HepG2 (cell line): ENCODE measurements around the gene SEC11A. TPM values are rescaled to one million over a fixed set of nuclear protein-coding genes. Genes with fewer than 3 reads are reported as not detected.

Experiments
- CSRNP2 ChIP-seq: sonication (generic); formaldehyde crosslinking; conservative IDR thresholded peaks from 2 replicates; pipeline ENCODE4 v1.8.0; 2022; ENCODE audit warnings: low read depth, missing genetic modification reagents
- HOXA3 ChIP-seq: sonication (generic); formaldehyde crosslinking; IDR thresholded peaks from 2 replicates; pipeline ENCODE4 v1.5.0; 2020; ENCODE audit warnings: missing genetic modification reagents
- MXD3 ChIP-seq: IDR thresholded peaks from 2 replicates; pipeline ENCODE4 v1.6.1; 2016; ENCODE audit warnings: mild to moderate bottlenecking, missing biosample characterization, missing genetic modification reagents
- NFYC ChIP-seq: IDR thresholded peaks from 2 replicates; pipeline ENCODE4 v1.6.1; 2016; ENCODE audit warnings: missing genetic modification reagents, missing compliant biosample characterization
- PHF8 ChIP-seq: sonication (generic); formaldehyde crosslinking; IDR thresholded peaks from 2 replicates; pipeline ENCODE4 v1.5.0; 2020; ENCODE audit warnings: missing genetic modification reagents
- RXRB ChIP-seq: IDR thresholded peaks from 2 replicates; pipeline ENCODE4 v1.6.1; 2016; ENCODE audit warnings: borderline replicate concordance, missing genetic modification reagents, missing compliant biosample characterization
- SMAD1 ChIP-seq: sonication (generic); formaldehyde crosslinking; IDR thresholded peaks from 2 replicates; pipeline ENCODE4 v1.4.0; 2020; ENCODE audit warnings: missing genetic modification reagents, low read depth, mild to moderate bottlenecking, borderline replicate concordance
- TBX3 ChIP-seq: fragments of 450-650 bp; IDR thresholded peaks from 2 replicates; pipeline ENCODE4 v1.6.1; 2017; ENCODE audit warnings: antibody characterized with exemption, mild to moderate bottlenecking, inconsistent platforms, borderline replicate concordance
- XBP1 ChIP-seq: sonication (generic); formaldehyde crosslinking; IDR thresholded peaks from 2 replicates; pipeline ENCODE4 v1.5.0; 2020; ENCODE audit warnings: missing genetic modification reagents
- ZBTB2 ChIP-seq: sonication (generic); formaldehyde crosslinking; IDR thresholded peaks from 2 replicates; pipeline ENCODE4 v1.8.0; 2022; ENCODE audit warnings: low read depth, missing genetic modification reagents
- ZBTB26 ChIP-seq: IDR thresholded peaks from 2 replicates; pipeline ENCODE4 v1.6.1; 2016; ENCODE audit warnings: missing compliant biosample characterization, missing genetic modification reagents, borderline replicate concordance
- ZNF256 ChIP-seq: sonication (generic); formaldehyde crosslinking; conservative IDR thresholded peaks from 2 replicates; pipeline ENCODE4 v1.4.0; 2020; ENCODE audit warnings: missing genetic modification reagents
- ZNF724P ChIP-seq: sonication (generic); formaldehyde crosslinking; IDR thresholded peaks from 2 replicates; pipeline ENCODE4 v1.8.0; 2022; ENCODE audit warnings: missing genetic modification reagents, borderline replicate concordance
- ZZZ3 ChIP-seq: sonication (generic); formaldehyde crosslinking; IDR thresholded peaks from 2 replicates; pipeline ENCODE4 v1.4.0; 2020; ENCODE audit warnings: missing genetic modification reagents, mild to moderate bottlenecking, borderline replicate concordance
- polyA plus RNA-seq, 8 experiments: library from polyadenylated mRNA; depleted of rRNA in 3 of 8; stranded (reverse) in 7 of 8; unstranded in 1 of 8; fragments of >200 nt; fragmentation: Illumina TruSeq in 4 of 8; extraction: Trizol in 4 of 8; gene quantifications; 2 replicates each; pipeline versions ENCODE4 v1.2.1 to v1.2.3, GENCODE V29; 2011 to 2016; ENCODE audit warnings: low read depth in 4 of 8, missing spikeins in 1 of 8, mixed read lengths in 1 of 8; ENCODE audit not compliant: insufficient read depth in 1 of 8
- total RNA-seq, 5 experiments: library from RNA; depleted of rRNA; stranded (reverse); fragments of >200 nt; fragmentation: Illumina TruSeq; extraction: Trizol; gene quantifications; 2 replicates each; pipeline ENCODE4 v1.2.3, GENCODE V29; 2016; ENCODE audit warnings: low read depth in 1 of 5
- TF ChIP-seq, protein P1 (sequence below): IDR thresholded peaks from 2 replicates; pipeline ENCODE4 v1.6.1; 2016
- TF ChIP-seq, protein P2 (sequence below): sonication (generic); formaldehyde crosslinking; IDR thresholded peaks from 2 replicates; pipeline ENCODE4 v1.4.0; 2020; ENCODE audit warnings: mild to moderate bottlenecking, missing genetic modification reagents
- TF ChIP-seq, protein P3 (sequence below): IDR thresholded peaks from 2 replicates; pipeline ENCODE4 v1.4.0; 2020; ENCODE audit warnings: mild to moderate bottlenecking, missing genetic modification reagents

SEC11A gene
- total and polyA plus RNA-seq, 2 of the 13 experiments (the other 11 are each of a cell fraction or from before 2014, with no cell fraction given), result 141 to 230 TPM

DNA sequence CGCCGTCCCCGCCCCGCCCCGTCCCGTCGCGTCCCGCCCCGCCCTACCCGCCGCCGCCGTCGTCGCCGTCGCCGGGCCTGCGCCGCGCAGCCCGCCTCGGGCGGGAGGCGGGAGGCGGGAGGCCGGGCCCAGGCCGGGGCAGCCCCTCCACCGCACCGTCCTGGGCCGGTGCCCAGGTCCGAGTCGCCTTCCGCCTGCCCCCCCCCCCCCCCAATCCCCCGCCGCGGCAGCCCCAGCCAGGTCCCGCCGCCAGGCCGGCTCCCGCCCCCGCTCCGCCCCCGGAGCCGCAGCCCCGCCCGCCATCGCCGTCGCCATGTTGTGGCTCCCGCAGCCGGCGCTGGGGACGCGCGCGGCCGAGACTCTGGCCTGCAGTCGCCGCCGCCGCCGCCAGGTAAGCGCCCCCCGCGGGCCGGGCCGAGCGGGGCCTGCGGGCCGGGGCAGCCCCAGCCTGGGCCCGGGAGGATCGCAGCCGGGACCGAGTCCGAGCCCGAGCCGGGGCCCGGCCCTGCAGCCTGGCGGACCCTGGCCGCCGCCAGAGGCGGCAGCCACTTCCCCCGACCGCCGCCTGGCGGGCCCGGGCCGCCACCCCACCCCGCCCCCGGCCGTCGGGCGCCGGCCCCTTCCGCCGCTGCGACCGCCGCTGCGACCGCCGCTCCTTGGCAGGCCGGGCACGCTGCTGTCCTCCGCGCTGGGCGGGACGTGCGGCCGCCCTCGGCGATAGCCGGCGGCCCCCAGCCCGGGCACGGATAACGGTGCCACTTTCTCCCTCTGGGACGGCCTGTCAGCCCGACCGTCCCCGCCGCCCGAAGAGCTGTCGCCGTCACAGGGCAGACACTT is 32.6 kb upstream of the SEC11A start, which contains the start of gene ZNF592 (continued):
- TF ChIP-seq ZBTB2 (CRISPR knock-in tag), result peak; percentile 83
- TF ChIP-seq, protein P1, sequence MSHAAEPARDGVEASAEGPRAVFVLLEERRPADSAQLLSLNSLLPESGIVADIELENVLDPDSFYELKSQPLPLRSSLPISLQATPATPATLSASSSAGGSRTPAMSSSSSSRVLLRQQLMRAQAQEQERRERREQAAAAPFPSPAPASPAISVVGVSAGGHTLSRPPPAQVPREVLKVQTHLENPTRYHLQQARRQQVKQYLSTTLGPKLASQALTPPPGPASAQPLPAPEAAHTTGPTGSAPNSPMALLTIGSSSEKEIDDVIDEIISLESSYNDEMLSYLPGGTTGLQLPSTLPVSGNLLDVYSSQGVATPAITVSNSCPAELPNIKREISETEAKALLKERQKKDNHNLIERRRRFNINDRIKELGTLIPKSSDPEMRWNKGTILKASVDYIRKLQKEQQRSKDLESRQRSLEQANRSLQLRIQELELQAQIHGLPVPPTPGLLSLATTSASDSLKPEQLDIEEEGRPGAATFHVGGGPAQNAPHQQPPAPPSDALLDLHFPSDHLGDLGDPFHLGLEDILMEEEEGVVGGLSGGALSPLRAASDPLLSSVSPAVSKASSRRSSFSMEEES (CRISPR knock-in tag), result no peak
- TF ChIP-seq MXD3 (CRISPR knock-in tag), result 0 out of 2 replicates have a peak, but pooled peaks have one; percentile 6
- TF ChIP-seq CSRNP2 (CRISPR knock-in tag), result no peak
- TF ChIP-seq TBX3, result no peak
- TF ChIP-seq ZNF724P (CRISPR knock-in tag), result no peak
- no peak for TF ChIP-seq NFYC (CRISPR knock-in tag)
- TF ChIP-seq ZBTB26, result no peak
- TF ChIP-seq ZNF256 (CRISPR knock-in tag), result no peak
- TF ChIP-seq, protein P2, sequence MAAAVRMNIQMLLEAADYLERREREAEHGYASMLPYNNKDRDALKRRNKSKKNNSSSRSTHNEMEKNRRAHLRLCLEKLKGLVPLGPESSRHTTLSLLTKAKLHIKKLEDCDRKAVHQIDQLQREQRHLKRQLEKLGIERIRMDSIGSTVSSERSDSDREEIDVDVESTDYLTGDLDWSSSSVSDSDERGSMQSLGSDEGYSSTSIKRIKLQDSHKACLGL (CRISPR knock-in tag), result peak; percentile 3; the same call in 1 of the 2 replicates
- peak; percentile 15; the same call in 1 of the 2 replicates for TF ChIP-seq HOXA3 (CRISPR knock-in tag)
- no peak for TF ChIP-seq SMAD1 (CRISPR knock-in tag)
- TF ChIP-seq, protein P3, sequence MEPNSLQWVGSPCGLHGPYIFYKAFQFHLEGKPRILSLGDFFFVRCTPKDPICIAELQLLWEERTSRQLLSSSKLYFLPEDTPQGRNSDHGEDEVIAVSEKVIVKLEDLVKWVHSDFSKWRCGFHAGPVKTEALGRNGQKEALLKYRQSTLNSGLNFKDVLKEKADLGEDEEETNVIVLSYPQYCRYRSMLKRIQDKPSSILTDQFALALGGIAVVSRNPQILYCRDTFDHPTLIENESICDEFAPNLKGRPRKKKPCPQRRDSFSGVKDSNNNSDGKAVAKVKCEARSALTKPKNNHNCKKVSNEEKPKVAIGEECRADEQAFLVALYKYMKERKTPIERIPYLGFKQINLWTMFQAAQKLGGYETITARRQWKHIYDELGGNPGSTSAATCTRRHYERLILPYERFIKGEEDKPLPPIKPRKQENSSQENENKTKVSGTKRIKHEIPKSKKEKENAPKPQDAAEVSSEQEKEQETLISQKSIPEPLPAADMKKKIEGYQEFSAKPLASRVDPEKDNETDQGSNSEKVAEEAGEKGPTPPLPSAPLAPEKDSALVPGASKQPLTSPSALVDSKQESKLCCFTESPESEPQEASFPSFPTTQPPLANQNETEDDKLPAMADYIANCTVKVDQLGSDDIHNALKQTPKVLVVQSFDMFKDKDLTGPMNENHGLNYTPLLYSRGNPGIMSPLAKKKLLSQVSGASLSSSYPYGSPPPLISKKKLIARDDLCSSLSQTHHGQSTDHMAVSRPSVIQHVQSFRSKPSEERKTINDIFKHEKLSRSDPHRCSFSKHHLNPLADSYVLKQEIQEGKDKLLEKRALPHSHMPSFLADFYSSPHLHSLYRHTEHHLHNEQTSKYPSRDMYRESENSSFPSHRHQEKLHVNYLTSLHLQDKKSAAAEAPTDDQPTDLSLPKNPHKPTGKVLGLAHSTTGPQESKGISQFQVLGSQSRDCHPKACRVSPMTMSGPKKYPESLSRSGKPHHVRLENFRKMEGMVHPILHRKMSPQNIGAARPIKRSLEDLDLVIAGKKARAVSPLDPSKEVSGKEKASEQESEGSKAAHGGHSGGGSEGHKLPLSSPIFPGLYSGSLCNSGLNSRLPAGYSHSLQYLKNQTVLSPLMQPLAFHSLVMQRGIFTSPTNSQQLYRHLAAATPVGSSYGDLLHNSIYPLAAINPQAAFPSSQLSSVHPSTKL (CRISPR knock-in tag), result no peak
- TF ChIP-seq XBP1 (CRISPR knock-in tag), result no peak
- TF ChIP-seq PHF8, result no peak
- no peak for TF ChIP-seq RXRB (CRISPR knock-in tag)
- TF ChIP-seq ZZZ3 (CRISPR knock-in tag), result no peak
